ENCODE results near the gene INO80B. TPM values are rescaled to one million over a fixed set of nuclear protein-coding genes. Genes with fewer than 3 reads are reported as not detected.

Gene INO80B
- total and polyA plus RNA-seq, 2 donors (not counting 1 experiment from before 2014, with no cell fraction given), result 30.4 to 78.6 TPM

- ATAC-seq (ENCODE audit: low read depth), result no peak
- no peak overlapping the region for H3K27ac ChIP-seq (ENCODE audit: low read length in 2 of 2)
Observed at GRCh38 chr2:74462054-74462785, 7.3 kb downstream of the INO80B start.

More at GRCh38 chr2:74462054-74462785, 7.3 kb downstream of the INO80B start:
- Mint-ChIP-seq H3K4me1 (peaks cover 43% of the 10 kb centered on the region), H3K27me3 (no peaks in the 10 kb centered on the region), H3K9me3 (ENCODE audit: insufficient read depth) (no peaks in the 10 kb centered on the region), H3K4me3 (no peak overlapping the region), H3K27ac (peak overlapping the region; percentile 65)
- peaks cover 44% of the 10 kb centered on the region for H3K79me2 ChIP-seq (ENCODE audit: control insufficient read depth, insufficient read depth, low read length)
- H4K20me1 ChIP-seq (ENCODE audit: control insufficient read depth, insufficient read depth, low read length, poor library complexity, severe bottlenecking), result peaks cover 16% of the 10 kb centered on the region
- no peak overlapping the region for H2AFZ ChIP-seq (ENCODE audit: insufficient read depth, low read depth, low read length, poor library complexity, severe bottlenecking)
- POLR2A ChIA-PET, result interaction anchor here (0.5 to 0.6 kb wide), 2 partner anchors 12 to 281 kb away, joined by 3 to 8 read pairs; no protein-coding TSS in a partner anchor
- H3K4me2 ChIP-seq (replicated peaks; ENCODE audit: low read depth, low read length, poor library complexity, severe bottlenecking), result no peak overlapping the region
- no peaks in the 10 kb centered on the region for H3K27me3 ChIP-seq (replicated peaks in 1 of 4; ENCODE audit: control extremely low read depth in 1 of 4, control insufficient read depth in 3 of 4, insufficient read depth in 4 of 4, low read length in 3 of 4)
- peak; percentile 13 for DNase-seq
- 97% methylated on average over 16 of the region's 20 CpGs for WGBS (ENCODE audit: insufficient coverage)
- no peak overlapping the region for H3K9ac ChIP-seq (ENCODE audit: low read length)
- intact Hi-C loops (cut with micrococcal nuclease), result no loop called here
- TF ChIP-seq EZH2 (IDR thresholded peaks at IDR 0.05; ENCODE audit: borderline replicate concordance, insufficient read depth, low read depth, low read length, poor library complexity, severe bottlenecking), result no peak
- no peak for TF ChIP-seq CTCF (IDR thresholded peaks at IDR 0.05)
- H3K36me3 ChIP-seq (replicated peaks in 1 of 2; ENCODE audit: control extremely low read depth in 1 of 2, control insufficient read depth in 1 of 2, extremely low read depth in 1 of 2, insufficient read depth in 2 of 2, low read length in 1 of 2), result peaks cover 0 to 20% of the 10 kb centered on the region in 2 experiments
- H3K9me3 ChIP-seq (ENCODE audit: control extremely low read depth in 1 of 3, control insufficient read depth in 2 of 3, insufficient read depth in 1 of 3, low read length in 2 of 3), result no peaks in the 10 kb centered on the region
- H3K4me3 ChIP-seq (ENCODE audit: control extremely low read depth in 1 of 5, extremely low read depth in 1 of 5, insufficient read depth in 1 of 5, low read depth in 2 of 5, low read length in 4 of 5), result no peak overlapping the region
- peaks cover 20 to 29% of the 10 kb centered on the region in 2 donors for H3K4me1 ChIP-seq (ENCODE audit: control insufficient read depth in 2 of 2, insufficient read depth in 2 of 2, low read length in 2 of 2)
- CTCF ChIA-PET, result no interaction called here

Data from B cell (primary cell).